Tibial nerve (tissue), 4 donors: ENCODE data around the gene BMAL1.

Source experiments
- EP300 ChIP-seq, 2 donors: sonication (generic); formaldehyde crosslinking; IDR thresholded peaks; one replicate each; pipeline ENCODE4 v1.6.1; 2017; ENCODE audit warnings: antibody characterized with exemption in 2 of 2, mild to moderate bottlenecking in 1 of 2
- POLR2A ChIP-seq, 2 donors: fragments of 450-650 bp; IDR thresholded peaks; one replicate each; pipeline ENCODE4 v1.6.1; 2017; ENCODE audit warnings: antibody characterized with exemption in 2 of 2, mild to moderate bottlenecking in 2 of 2, moderate library complexity in 2 of 2
- TF ChIP-seq, protein P1 (sequence below), 5 experiments: fragments of 200-600 bp in 3 of 5; fragments of 450-650 bp in 2 of 5; sonication (generic) in 3 of 5; IDR thresholded peaks; one replicate each; pipeline ENCODE4 v1.5.1; 2016 to 2019; ENCODE audit warnings: antibody characterized with exemption in 5 of 5, mild to moderate bottlenecking in 3 of 5, moderate library complexity in 2 of 5

DNA sequence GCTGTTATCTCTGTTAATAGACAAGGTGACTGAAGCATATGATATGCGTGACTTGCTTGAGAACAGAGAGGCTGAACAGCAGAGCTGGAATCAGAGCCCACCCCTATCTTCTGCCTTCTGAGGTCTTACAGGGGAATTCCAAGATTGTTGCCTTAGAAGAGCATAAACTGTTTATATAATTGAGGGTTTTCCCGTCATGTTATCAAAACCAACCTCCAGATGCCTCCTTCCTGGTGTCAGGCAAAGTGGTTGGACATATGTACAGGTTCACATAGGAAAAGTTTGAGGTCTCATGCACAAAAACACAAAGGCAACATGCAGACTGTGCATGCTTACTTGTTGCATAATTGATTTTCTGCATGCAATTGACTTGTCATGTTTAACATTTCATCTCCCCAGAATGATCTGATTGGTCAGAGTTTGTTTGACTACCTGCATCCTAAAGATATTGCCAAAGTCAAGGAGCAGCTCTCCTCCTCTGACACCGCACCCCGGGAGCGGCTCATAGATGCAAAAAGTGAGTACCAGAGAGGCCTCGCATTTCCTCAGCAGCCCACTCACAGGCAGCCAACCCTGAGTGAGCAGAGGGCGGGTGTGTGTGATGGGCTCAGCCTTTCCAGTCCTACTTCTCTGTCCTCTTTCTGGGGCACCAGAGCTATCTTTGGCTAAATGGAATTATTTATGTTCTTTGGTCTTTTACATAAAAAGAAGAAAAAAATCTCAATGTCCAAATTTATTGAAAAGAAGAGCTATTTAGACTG lies 88.9 kb downstream of the BMAL1 start:
- TF ChIP-seq POLR2A (IDR thresholded peaks at IDR 0.05), result no peak
- TF ChIP-seq, protein P1, sequence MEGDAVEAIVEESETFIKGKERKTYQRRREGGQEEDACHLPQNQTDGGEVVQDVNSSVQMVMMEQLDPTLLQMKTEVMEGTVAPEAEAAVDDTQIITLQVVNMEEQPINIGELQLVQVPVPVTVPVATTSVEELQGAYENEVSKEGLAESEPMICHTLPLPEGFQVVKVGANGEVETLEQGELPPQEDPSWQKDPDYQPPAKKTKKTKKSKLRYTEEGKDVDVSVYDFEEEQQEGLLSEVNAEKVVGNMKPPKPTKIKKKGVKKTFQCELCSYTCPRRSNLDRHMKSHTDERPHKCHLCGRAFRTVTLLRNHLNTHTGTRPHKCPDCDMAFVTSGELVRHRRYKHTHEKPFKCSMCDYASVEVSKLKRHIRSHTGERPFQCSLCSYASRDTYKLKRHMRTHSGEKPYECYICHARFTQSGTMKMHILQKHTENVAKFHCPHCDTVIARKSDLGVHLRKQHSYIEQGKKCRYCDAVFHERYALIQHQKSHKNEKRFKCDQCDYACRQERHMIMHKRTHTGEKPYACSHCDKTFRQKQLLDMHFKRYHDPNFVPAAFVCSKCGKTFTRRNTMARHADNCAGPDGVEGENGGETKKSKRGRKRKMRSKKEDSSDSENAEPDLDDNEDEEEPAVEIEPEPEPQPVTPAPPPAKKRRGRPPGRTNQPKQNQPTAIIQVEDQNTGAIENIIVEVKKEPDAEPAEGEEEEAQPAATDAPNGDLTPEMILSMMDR (IDR thresholded peaks at IDR 0.05), result no peak
- no peak for TF ChIP-seq EP300 (IDR thresholded peaks at IDR 0.05)
